IMR-90 (cell line): ENCODE results near the gene HEATR3. TPM values are rescaled to one million over a fixed set of nuclear protein-coding genes. Genes with fewer than 3 reads are reported as not detected.

Experiments
- ATAC-seq: fragments of 200-7000 bp; cut with Tn5 transposase; 2 replicates; pipeline ENCODE4 v1.9.1; 2020; ENCODE audit warnings: low read depth, mild to moderate bottlenecking, moderate library complexity
- BruUV-seq: library from RNA; stranded (reverse); fragments of 400-500 nt; replicated peaks from 2 replicates; lab custom pipeline; 2021; lab: Mats Ljungman, UMichigan
- CTCF ChIA-PET: fragments of 300-600 bp; formaldehyde crosslinking; extraction: SDS; loops from one replicate; lab custom pipeline; 2021; ENCODE audit warnings: antibody characterized with exemption; lab: Yijun Ruan, JAX
- POLR2A ChIA-PET: fragments of 300-600 bp; sonication (Branson Sonifier 250); formaldehyde crosslinking; loops from one replicate; lab custom pipeline; 2022; ENCODE audit warnings: antibody characterized with exemption; ENCODE audit not compliant: unreplicated experiment; lab: Charles Lee
- DNase-seq: peaks from one replicate; pipeline ENCODE4 v3.0.0; 2013
- H2AFZ ChIP-seq: replicated peaks from 2 replicates; pipeline ENCODE3; 2013; ENCODE audit warnings: low read length, mild to moderate bottlenecking; ENCODE audit not compliant: poor library complexity
- H2AK5ac ChIP-seq: 2 replicates; pipeline ENCODE4 v1.6.1; 2013; ENCODE audit warnings: low read depth, low read length, inconsistent platforms
- H2AK9ac ChIP-seq: replicated peaks from 2 replicates; pipeline ENCODE3; 2013; ENCODE audit warnings: mild to moderate bottlenecking, low read depth, low read length, moderate library complexity; ENCODE audit not compliant: poor library complexity
- H2BK120ac ChIP-seq: 2 replicates; pipeline ENCODE4 v1.6.1; 2013; ENCODE audit warnings: low read depth, low read length, inconsistent platforms
- H2BK15ac ChIP-seq: 3 replicates; pipeline ENCODE4 v1.6.1; 2013; ENCODE audit warnings: low read depth, low read length, inconsistent platforms
- H2BK20ac ChIP-seq: 2 replicates; pipeline ENCODE4 v1.6.1; 2013; ENCODE audit warnings: low read depth, mild to moderate bottlenecking, inconsistent platforms, low read length, moderate library complexity
- H2BK5ac ChIP-seq: 2 replicates; pipeline ENCODE4 v1.6.1; 2013; ENCODE audit warnings: mild to moderate bottlenecking, low read depth, low read length, inconsistent platforms; ENCODE audit not compliant: poor library complexity, severe bottlenecking
- H3K14ac ChIP-seq: replicated peaks from 2 replicates; pipeline ENCODE4 v1.6.1; 2013; ENCODE audit warnings: low read depth, low read length, inconsistent platforms
- H3K18ac ChIP-seq: 2 replicates; pipeline ENCODE4 v1.6.1; 2013; ENCODE audit warnings: low read depth, low read length, control low read depth
- H3K23ac ChIP-seq: 2 replicates; pipeline ENCODE4 v1.6.1; 2013; ENCODE audit warnings: low read depth, low read length, inconsistent platforms
- H3K27ac ChIP-seq: 2 replicates; pipeline ENCODE4 v1.5.1; 2013; ENCODE audit warnings: mild to moderate bottlenecking, control low read depth, low read length; ENCODE audit not compliant: insufficient read depth
- H3K27me3 ChIP-seq: 2 replicates; pipeline ENCODE4 v1.6.1; 2013; ENCODE audit warnings: low read length; ENCODE audit not compliant: control insufficient read depth, insufficient read depth
- H3K36me3 ChIP-seq: 2 replicates; pipeline ENCODE4 v1.6.1; 2013; ENCODE audit warnings: low read length, mixed read lengths; ENCODE audit not compliant: control insufficient read depth, insufficient read depth
- H3K4ac ChIP-seq: 2 replicates; pipeline ENCODE4 v1.6.1; 2013; ENCODE audit warnings: low read depth, low read length, inconsistent platforms
- H3K4me1 ChIP-seq: 2 replicates; pipeline ENCODE4 v1.6.1; 2013; ENCODE audit warnings: low read length, mixed read lengths; ENCODE audit not compliant: control insufficient read depth, insufficient read depth
- H3K4me2 ChIP-seq: 2 replicates; pipeline ENCODE4 v1.6.1; 2013; ENCODE audit warnings: low read depth, mild to moderate bottlenecking, control low read depth, low read length, moderate library complexity
- H3K4me3 ChIP-seq: 2 replicates; pipeline ENCODE4 v1.5.1; 2013; ENCODE audit warnings: low read depth, mild to moderate bottlenecking, control low read depth, low read length, moderate library complexity; ENCODE audit not compliant: insufficient read depth
- H3K56ac ChIP-seq: 2 replicates; pipeline ENCODE4 v1.6.1; 2013; ENCODE audit warnings: low read length, inconsistent platforms; ENCODE audit not compliant: insufficient read depth; ENCODE audit errors: extremely low read depth
- H3K79me1 ChIP-seq, 2 experiments: 2 replicates each; pipeline ENCODE4 v1.6.1; 2013; ENCODE audit warnings: low read length in 2 of 2, inconsistent platforms in 1 of 2, low read depth in 1 of 2
- H3K9ac ChIP-seq: 2 replicates; pipeline ENCODE4 v1.6.1; 2013; ENCODE audit warnings: low read depth, low read length, control low read depth
- H3K9me1 ChIP-seq: 2 replicates; pipeline ENCODE4 v1.6.1; 2013; ENCODE audit warnings: low read length, inconsistent platforms; ENCODE audit not compliant: insufficient read depth
- H3K9me3 ChIP-seq: 2 replicates; pipeline ENCODE4 v1.6.1; 2013; ENCODE audit warnings: low read length; ENCODE audit not compliant: control insufficient read depth, insufficient read depth
- H4K20me1 ChIP-seq: 2 replicates; pipeline ENCODE4 v1.6.1; 2013; ENCODE audit warnings: low read length, inconsistent platforms; ENCODE audit not compliant: insufficient read depth
- H4K5ac ChIP-seq: 2 replicates; pipeline ENCODE4 v1.6.1; 2013; ENCODE audit warnings: mild to moderate bottlenecking, low read depth, low read length, control low read depth
- H4K8ac ChIP-seq, 2 experiments: 2 replicates each; pipeline ENCODE4 v1.6.1; 2013; ENCODE audit warnings: low read depth in 2 of 2, low read length in 2 of 2, control low read depth in 1 of 2, inconsistent platforms in 1 of 2
- H4K91ac ChIP-seq: 2 replicates; pipeline ENCODE4 v1.6.1; 2013; ENCODE audit warnings: low read depth, low read length, inconsistent platforms; ENCODE audit not compliant: insufficient read depth
- MAFK ChIP-seq: IDR thresholded peaks from 2 replicates; pipeline ENCODE4 v1.6.1; 2012; ENCODE audit warnings: low read depth, low read length, improper control_type of control experiment
- NFE2L2 ChIP-seq: fragments of 150-350 bp; IDR thresholded peaks from 2 replicates; pipeline ENCODE4 v1.6.1; 2016; ENCODE audit warnings: low read depth, mild to moderate bottlenecking, low read length
- POLR2A ChIP-seq: IDR thresholded peaks from 2 replicates; pipeline ENCODE4 v1.6.1; 2012; ENCODE audit warnings: mild to moderate bottlenecking, low read depth, low read length
- RAD21 ChIP-seq: IDR thresholded peaks from 2 replicates; pipeline ENCODE4 v1.6.1; 2012; ENCODE audit warnings: low read length, improper control_type of control experiment
- WGBS, 2 experiments: methylation state at CpG; one replicate each; pipeline versions ENCODE4 v1.1.5 to v1.1.7; 2013; ENCODE audit warnings: missing lambda C conversion rate in 2 of 2; ENCODE audit not compliant: insufficient read length in 1 of 2; ENCODE audit errors: extremely low coverage in 2 of 2; 5-methylcytosine and 5-hydroxymethylcytosine counted together
- dilution Hi-C: fragments of 300-500 bp; cut with HindIII; formaldehyde crosslinking; loops from one replicate; pipeline ENCODE4 v1.14.3; 2018; ENCODE audit warnings: low sequenced_read_pairs; ENCODE audit not compliant: unreplicated experiment
- in situ Hi-C: fragments of 300-500 bp; cut with MboI; formaldehyde crosslinking; loops from 3 replicates; pipeline ENCODE4 v1.14.3; 2019; ENCODE audit warnings: low sequenced_read_pairs, inconsistent platforms, mixed read lengths
- intact Hi-C: fragments of 100-400 bp; cut with micrococcal nuclease; formaldehyde crosslinking; loops from 2 replicates; pipeline ENCODE4 v1.10.0; 2022
- polyA plus RNA-seq, 3 experiments: library from polyadenylated mRNA; depleted of rRNA; stranded (reverse); fragments of >200 nt; gene quantifications; 2 replicates each; pipeline ENCODE4 v1.2.3, GENCODE V29; 2012; ENCODE audit warnings: low replicate concordance in 1 of 3
- total RNA-seq: library from RNA; depleted of rRNA; stranded (reverse); fragments of >200 nt; gene quantifications from 2 replicates; pipeline ENCODE4 v1.2.3, GENCODE V29; 2012

HEATR3 gene
- total and polyA plus RNA-seq, 2 of the 4 experiments (the other 2 are of a cell fraction): 9.4 to 21.1 TPM

- Histone ChIP-seq H4K20me1 (no peaks in the 10 kb centered on the region), H4K5ac (no peak overlapping the region), H3K14ac (no peak overlapping the region), H4K8ac (no peak overlapping the region), H3K4me2 (no peak overlapping the region), H2BK20ac (no peak overlapping the region), H3K36me3 (no peaks in the 10 kb centered on the region), H3K79me1 (no peaks in the 10 kb centered on the region), H3K18ac (no peak overlapping the region), H3K9me1 (no peaks in the 10 kb centered on the region), H3K9ac (no peak overlapping the region), H3K4me3 (no peak overlapping the region), H4K91ac (no peak overlapping the region), H3K27me3 (no peaks in the 10 kb centered on the region), H3K4me1 (no peaks in the 10 kb centered on the region), H3K4ac (no peak overlapping the region), H3K9me3 (peaks cover 6% of the 10 kb centered on the region), H3K23ac (no peak overlapping the region), H2BK15ac (no peak overlapping the region), H2BK5ac (no peak overlapping the region), H2AK5ac (no peak overlapping the region), H2BK120ac (no peak overlapping the region), H2AFZ (no peak overlapping the region), H3K56ac (no peak overlapping the region), H2AK9ac (no peak overlapping the region), H3K27ac (no peak overlapping the region)
- TF ChIP-seq NFE2L2 (no peak), POLR2A (no peak), RAD21 (no peak), MAFK (no peak)
- ChIA-PET CTCF (no interaction called here), POLR2A (no interaction called here)
- in situ Hi-C loops: no loop called here
- dilution Hi-C loops: no loop called here
- no TSS peak for BruUV-seq
- ATAC-seq (no peak), DNase-seq (no peak)
- intact Hi-C loops: no loop called here
- no CpG with 5 or more reads among the region's 3 CpGs for WGBS, 2 experiments
Observed at GRCh38 chr16:50059669-50060068, 6.1 kb upstream of the HEATR3 start.
